Fibroblast of mammary gland (primary cell): Measurements from ENCODE around the gene GNB4.

Experiments
- DNase-seq: peaks from one replicate; pipeline ENCODE4 v3.0.0-alpha.2; 2010; ENCODE audit warnings: low read depth
- H3K4me3 ChIP-seq: 2 replicates; pipeline ENCODE4 v1.5.1; 2011; ENCODE audit warnings: low read depth, mild to moderate bottlenecking, low read length, moderate library complexity; ENCODE audit not compliant: control insufficient read depth
- CTCF ChIP-seq: conservative IDR thresholded peaks from 2 replicates; pipeline ENCODE4 v1.5.1; 2011; ENCODE audit warnings: low read depth, low read length, inconsistent platforms; ENCODE audit not compliant: control insufficient read depth, insufficient read depth

The GNB4 gene

GRCh38 chr3:179347345-179348194, 103.7 kb downstream of the GNB4 start, which contains the start of gene MFN1:
TSS of gene MFN1 (plus strand) at chr3:179347709. CDS start at chr3:179348852, 1,143 bp downstream.
- no peak for TF ChIP-seq CTCF
- DNase-seq: peak; percentile 95
- H3K4me3 ChIP-seq: peak within 1 kb of the TSS; percentile 85
